Vagina (tissue), 2 donors: ENCODE results near the gene KIRREL3.

Source experiments
- POLR2A ChIP-seq, 2 donors: fragments of 450-650 bp; IDR thresholded peaks; one replicate each; pipeline ENCODE4 v1.6.1; 2017; ENCODE audit warnings: antibody characterized with exemption in 2 of 2, mild to moderate bottlenecking in 2 of 2, moderate library complexity in 2 of 2
- POLR2AphosphoS5 ChIP-seq, 2 donors: sonication (generic); formaldehyde crosslinking; IDR thresholded peaks; one replicate each; pipeline ENCODE4 v1.9.0; 2017; ENCODE audit warnings: antibody characterized with exemption in 2 of 2, mild to moderate bottlenecking in 2 of 2, low read depth in 1 of 2; ENCODE audit not compliant: insufficient read depth in 1 of 2
- TF ChIP-seq, protein P1 (sequence below), 3 experiments: fragments of 450-650 bp in 2 of 3; fragments of 200-600 bp in 1 of 3; sonication (generic) in 1 of 3; IDR thresholded peaks; one replicate each; pipeline ENCODE4 v1.5.1; 2017 to 2019; ENCODE audit warnings: antibody characterized with exemption in 3 of 3, mild to moderate bottlenecking in 2 of 3, moderate library complexity in 2 of 3

DNA sequence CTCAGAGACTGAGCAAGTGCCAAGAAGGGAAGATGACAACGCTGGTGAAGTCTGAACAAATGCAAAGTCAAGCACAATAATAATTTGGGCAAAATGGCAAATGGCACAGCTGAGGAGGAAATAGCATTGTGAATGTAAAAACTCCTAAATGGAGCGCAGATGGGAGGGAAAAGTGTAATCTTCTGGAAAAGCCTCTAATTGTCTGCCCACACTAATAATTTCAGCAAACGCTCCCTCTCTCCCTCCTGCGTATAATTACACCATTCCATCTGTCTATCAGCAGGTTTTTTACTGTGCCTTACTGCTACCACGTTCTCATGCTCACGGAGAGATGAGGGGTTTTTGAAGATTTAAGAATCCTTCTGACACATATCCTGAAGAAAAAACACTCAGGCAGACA is 302.6 kb downstream of the KIRREL3 start:
- TF ChIP-seq, protein P1, sequence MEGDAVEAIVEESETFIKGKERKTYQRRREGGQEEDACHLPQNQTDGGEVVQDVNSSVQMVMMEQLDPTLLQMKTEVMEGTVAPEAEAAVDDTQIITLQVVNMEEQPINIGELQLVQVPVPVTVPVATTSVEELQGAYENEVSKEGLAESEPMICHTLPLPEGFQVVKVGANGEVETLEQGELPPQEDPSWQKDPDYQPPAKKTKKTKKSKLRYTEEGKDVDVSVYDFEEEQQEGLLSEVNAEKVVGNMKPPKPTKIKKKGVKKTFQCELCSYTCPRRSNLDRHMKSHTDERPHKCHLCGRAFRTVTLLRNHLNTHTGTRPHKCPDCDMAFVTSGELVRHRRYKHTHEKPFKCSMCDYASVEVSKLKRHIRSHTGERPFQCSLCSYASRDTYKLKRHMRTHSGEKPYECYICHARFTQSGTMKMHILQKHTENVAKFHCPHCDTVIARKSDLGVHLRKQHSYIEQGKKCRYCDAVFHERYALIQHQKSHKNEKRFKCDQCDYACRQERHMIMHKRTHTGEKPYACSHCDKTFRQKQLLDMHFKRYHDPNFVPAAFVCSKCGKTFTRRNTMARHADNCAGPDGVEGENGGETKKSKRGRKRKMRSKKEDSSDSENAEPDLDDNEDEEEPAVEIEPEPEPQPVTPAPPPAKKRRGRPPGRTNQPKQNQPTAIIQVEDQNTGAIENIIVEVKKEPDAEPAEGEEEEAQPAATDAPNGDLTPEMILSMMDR (IDR thresholded peaks at IDR 0.05): no peak
- TF ChIP-seq POLR2A (IDR thresholded peaks at IDR 0.05): no peak
- TF ChIP-seq POLR2AphosphoS5 (IDR thresholded peaks at IDR 0.05; ENCODE audit: insufficient read depth in 1 of 2, low read depth in 1 of 2): no peak
